DMS153 treated with DMSO at 0.1 percent for 48 hours (cell line): ENCODE results near the gene PRSS50.
"Not testable (repeated sequence)": the region's sequence is repeated elsewhere in the genome, so short reads cannot be mapped to it uniquely, and the experiment has no call there.

Experiments
- DNase-seq: peaks from one replicate; lab custom pipeline; 2025; ENCODE audit not compliant: unreplicated experiment; lab: John Stamatoyannopoulos, UW

PRSS50 gene

GRCh38 chr3:46717447-46718231 lies at the start of gene PRSS50:
Gene PRSS50, minus strand, starts transcription at chr3:46717869. Its CDS starts 45 bp downstream, at chr3:46717824.
- no peak for DNase-seq

- no peak for DNase-seq
Measured at GRCh38 chr3:46764206-46764605, 46.5 kb upstream of the PRSS50 start.

- no peak for DNase-seq
Measured at GRCh38 chr3:46763178-46763577, 45.5 kb upstream of the PRSS50 start.

GRCh38 chr3:46759239-46760167 lies 41.8 kb upstream of the PRSS50 start:
- no peak for DNase-seq

GRCh38 chr3:46756642-46757041 lies 39.0 kb upstream of the PRSS50 start:
- DNase-seq: no peak

GRCh38 chr3:46755646-46756045 lies 38.0 kb upstream of the PRSS50 start:
- no peak for DNase-seq

GRCh38 chr3:46753127-46753526 lies 35.5 kb upstream of the PRSS50 start:
- DNase-seq: not testable (repeated sequence)

GRCh38 chr3:46750555-46751038 lies 32.9 kb upstream of the PRSS50 start:
- no peak for DNase-seq

- no peak for DNase-seq
Measured at GRCh38 chr3:46749129-46749528, 31.5 kb upstream of the PRSS50 start.

- DNase-seq: no peak
Measured at GRCh38 chr3:46748170-46748569, 30.5 kb upstream of the PRSS50 start.

- no peak for DNase-seq
Measured at GRCh38 chr3:46746711-46747110, 29.0 kb upstream of the PRSS50 start.

GRCh38 chr3:46742992-46743585 lies 25.4 kb upstream of the PRSS50 start:
- no peak for DNase-seq

GRCh38 chr3:46739565-46739964 lies 21.9 kb upstream of the PRSS50 start:
- DNase-seq: not testable (repeated sequence)

- DNase-seq: no peak
Measured at GRCh38 chr3:46737329-46737731, 19.7 kb upstream of the PRSS50 start.

- no peak for DNase-seq
Measured at GRCh38 chr3:46736006-46736872, 18.6 kb upstream of the PRSS50 start.

GRCh38 chr3:46734773-46735172 lies 17.1 kb upstream of the PRSS50 start:
- no peak for DNase-seq

- no peak for DNase-seq
Measured at GRCh38 chr3:46733026-46733800, 15.5 kb upstream of the PRSS50 start.

GRCh38 chr3:46731795-46732194 lies 14.1 kb upstream of the PRSS50 start:
- DNase-seq: no peak

- no peak for DNase-seq
Measured at GRCh38 chr3:46730819-46731218, 13.2 kb upstream of the PRSS50 start.

GRCh38 chr3:46729038-46729437 lies 11.4 kb upstream of the PRSS50 start:
- DNase-seq: no peak
